Uterus (tissue), 2 donors: ENCODE data around the gene ZNF837.

Experiments
- POLR2A ChIP-seq, 2 donors: fragments of 450-650 bp; IDR thresholded peaks; one replicate each; pipeline ENCODE4 v1.6.1; 2016; ENCODE audit warnings: antibody characterized with exemption in 2 of 2, mild to moderate bottlenecking in 1 of 2, moderate library complexity in 1 of 2
- TF ChIP-seq, protein P1 (sequence below), 4 experiments: fragments of 200-600 bp in 2 of 4; fragments of 450-650 bp in 2 of 4; sonication (generic) in 2 of 4; IDR thresholded peaks; one replicate each; pipeline ENCODE4 v1.5.1; 2016 to 2019; ENCODE audit warnings: antibody characterized with exemption in 4 of 4, mild to moderate bottlenecking in 2 of 4, moderate library complexity in 1 of 4

DNA sequence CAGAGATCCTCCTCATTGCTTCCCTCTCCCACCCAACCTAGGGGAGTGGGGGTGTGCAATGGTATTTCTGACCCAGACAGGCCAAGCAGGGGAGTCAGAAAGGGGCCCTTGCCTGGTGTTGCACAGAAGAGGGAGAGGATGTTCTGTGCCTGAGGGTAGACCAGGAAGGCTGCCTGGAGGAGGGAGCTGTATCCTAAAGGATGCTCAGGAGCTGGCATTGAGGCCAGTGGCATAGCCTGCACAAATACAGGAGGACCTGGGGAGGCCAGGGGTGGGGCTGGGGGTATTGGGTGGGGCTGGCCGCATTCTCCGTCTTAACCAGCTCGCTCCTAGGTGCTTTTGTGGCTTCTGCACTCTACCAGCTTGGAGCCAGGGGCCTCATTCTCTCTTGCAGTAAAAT is 19.1 kb upstream of the ZNF837 start:
- TF ChIP-seq, protein P1, sequence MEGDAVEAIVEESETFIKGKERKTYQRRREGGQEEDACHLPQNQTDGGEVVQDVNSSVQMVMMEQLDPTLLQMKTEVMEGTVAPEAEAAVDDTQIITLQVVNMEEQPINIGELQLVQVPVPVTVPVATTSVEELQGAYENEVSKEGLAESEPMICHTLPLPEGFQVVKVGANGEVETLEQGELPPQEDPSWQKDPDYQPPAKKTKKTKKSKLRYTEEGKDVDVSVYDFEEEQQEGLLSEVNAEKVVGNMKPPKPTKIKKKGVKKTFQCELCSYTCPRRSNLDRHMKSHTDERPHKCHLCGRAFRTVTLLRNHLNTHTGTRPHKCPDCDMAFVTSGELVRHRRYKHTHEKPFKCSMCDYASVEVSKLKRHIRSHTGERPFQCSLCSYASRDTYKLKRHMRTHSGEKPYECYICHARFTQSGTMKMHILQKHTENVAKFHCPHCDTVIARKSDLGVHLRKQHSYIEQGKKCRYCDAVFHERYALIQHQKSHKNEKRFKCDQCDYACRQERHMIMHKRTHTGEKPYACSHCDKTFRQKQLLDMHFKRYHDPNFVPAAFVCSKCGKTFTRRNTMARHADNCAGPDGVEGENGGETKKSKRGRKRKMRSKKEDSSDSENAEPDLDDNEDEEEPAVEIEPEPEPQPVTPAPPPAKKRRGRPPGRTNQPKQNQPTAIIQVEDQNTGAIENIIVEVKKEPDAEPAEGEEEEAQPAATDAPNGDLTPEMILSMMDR (IDR thresholded peaks at IDR 0.05) = no peak
- no peak for TF ChIP-seq POLR2A (IDR thresholded peaks at IDR 0.05)
